GM18519 (cell line): ENCODE measurements around the gene KIRREL3.

Experiments used
- ATAC-seq: cut with Tn5 transposase; IDR thresholded peaks from one replicate; pipeline ENCODE4 v1.9.1; 2021; ENCODE audit warnings: mild to moderate bottlenecking, moderate library complexity; ENCODE audit not compliant: unreplicated experiment, low FRiP score

KIRREL3 gene

DNA sequence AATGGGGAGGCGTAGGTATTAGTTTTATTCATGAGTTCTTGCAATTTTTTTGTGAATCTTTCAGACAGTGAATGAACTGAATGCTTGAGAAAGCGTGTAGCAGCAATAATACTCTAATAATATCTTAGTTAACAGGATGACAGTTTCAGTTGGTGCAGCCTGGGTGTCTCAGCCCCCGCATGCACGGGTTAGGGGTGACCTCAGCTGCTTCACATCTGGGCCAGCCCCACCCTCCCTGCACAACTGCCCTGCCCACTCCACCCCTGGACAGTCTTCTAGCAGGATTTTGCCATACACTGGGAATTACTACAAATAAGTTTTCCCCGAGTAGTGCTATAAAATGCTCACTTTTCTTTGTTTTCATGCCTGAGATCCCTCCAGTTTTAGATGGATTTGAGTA is 561.9 kb downstream of the KIRREL3 start:
- no peak for ATAC-seq

DNA sequence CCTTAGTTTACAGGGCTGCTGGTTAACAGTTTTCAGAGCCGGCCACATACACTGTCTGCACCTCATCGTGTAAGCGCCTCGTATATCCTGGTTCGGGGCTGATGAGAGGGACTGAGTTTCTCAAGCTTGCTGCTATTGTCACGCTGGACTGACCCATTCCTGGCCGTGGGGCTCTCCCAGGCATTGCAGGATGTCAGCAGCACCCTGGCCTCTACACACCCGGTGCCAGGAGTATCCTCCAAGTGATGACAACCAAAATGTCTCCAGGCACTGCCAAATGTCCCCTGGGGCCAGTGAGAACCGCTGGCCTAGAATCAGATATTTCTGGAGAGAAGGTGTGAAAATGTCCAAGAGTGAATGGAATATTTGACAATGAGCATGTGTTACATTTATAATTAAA is 562.3 kb downstream of the KIRREL3 start:
- ATAC-seq = no peak

DNA sequence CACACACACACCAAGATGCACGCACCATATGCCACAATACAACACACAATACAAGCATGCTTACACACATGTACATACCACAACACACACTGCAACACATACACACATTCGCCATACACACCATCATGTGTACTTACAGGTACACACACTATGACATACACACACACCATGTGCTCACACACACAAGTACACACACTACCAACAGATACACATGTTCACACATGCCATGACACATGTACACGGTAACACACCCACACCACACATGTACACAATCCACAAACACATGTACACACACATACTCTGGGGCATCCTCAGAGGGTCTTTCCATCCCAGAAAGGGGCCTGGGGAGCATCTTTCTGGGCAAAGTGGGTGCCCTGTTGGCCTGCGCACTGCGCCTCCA is 562.8 kb downstream of the KIRREL3 start:
- no peak for ATAC-seq

DNA sequence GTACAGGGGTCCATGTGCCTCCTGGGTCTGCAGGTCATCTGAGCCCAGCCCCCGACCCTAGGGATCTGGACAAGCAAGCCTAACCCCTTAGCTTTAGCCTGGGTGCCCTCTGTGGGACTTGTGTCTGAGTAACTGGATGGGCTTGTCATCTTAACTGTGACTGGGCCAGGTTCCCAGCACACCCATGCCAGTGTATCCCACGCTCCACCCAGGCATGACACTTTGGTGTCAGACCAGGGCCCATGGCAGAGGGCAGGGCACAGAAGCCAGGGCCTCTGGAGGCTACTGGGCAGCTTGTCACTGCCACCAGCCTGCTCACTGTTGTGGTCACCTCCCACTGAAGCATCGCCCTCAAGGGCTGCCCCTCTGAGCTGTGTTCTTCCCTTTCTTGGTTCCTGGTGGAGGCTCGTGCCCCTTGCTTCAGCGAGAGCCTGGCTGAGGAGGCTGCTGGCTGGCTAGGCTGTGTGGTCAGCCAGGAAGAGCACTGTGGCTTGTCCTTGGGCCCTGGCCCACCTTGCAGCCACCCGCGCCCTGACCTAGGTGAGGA is 564.3 kb downstream of the KIRREL3 start:
- ATAC-seq = no peak

DNA sequence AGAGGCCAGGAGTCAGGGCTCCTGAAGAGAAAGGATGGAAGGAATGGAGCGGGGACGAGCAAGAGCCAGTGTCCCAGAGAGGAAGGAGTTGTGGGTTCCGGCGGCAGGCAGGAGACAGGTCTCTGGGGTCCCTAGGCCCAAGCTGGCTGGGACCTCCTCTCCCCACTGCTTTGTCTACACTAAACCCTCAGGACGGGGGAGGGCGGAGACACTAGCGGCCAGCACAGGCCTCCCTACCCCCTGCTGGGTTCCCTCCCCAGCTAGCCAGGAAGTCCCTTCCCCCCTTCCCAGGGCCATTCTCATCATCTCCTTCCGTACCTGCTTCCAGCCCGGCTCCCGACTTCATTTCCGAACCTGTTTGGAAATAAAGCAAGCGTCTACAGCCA is 565.6 kb downstream of the KIRREL3 start:
- ATAC-seq = no peak

DNA sequence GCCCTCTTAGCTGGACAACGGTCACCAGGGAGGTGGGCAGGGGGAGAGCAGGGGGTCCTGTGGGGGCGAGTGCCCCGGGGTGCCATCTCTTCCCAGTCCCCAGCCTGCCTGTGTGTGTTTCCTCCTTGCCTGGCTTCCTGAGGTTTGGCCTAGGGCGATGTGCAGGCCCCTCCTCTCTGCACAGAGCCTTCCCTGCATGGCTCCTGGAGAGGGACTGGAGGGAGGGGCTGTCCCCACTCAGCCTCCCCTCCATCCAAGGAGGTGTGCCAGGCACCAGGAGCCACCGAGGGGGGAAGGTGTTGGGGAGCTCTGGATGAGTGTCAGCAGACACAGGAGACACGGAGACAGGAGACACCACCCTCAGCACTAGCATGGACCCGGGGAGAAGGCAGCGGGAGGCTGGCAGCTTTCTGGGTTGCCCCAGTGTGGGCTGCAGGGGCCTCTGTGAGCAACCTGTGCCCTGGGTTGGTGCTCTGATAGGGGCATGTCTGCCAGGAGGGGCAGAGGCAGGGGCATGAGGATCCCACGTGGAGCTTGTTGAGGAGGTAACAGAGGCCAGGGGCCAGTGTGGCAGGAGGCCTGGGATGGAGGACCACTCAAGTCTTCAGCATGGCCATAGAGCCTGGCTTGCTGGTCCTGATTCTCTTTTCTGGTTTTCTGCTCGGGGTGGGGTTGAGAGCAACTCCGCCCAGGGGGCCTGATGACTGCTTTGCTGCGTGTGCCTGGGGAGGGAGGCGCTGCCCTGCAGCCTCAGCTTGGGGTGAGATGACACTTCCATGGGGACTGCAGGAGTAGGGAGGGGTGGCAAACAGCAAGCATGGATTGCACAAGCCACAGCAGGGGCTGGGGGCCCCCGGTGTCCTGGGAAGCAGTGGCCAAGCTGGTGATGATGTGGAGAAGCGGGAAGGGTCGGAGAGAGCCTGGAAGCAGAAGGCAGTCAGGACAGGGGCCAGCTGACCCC is 566.3 kb downstream of the KIRREL3 start:
- no peak for ATAC-seq

DNA sequence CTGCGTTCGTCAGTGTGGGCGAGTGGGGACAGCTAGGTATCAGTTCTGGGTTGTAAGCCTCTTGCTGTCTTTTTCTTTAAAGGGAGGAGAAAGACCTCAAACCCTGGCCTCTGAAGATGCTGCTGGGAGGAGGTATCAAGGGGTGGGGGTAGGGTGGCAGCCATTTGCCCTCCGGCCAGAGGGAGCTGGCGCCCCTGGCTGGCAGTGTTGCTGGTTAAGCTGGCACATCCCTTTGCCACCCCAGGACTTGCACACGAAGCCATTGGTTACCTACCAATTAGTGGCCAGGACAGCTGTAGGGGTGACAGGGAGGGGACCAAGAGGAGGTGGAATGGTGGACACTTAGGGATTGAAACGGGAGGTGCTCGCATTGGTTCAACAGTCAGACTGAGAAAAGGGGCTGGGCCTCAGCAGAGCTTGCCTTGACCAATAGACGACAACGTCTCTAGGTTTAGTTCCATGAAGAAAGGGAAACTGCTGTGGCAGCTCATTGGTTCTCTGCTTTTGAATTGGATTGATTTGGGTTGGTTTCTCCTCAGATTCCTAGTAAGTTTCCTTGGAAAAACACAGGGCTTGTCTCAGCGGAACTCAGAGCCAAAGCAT is 567.2 kb downstream of the KIRREL3 start:
- ATAC-seq = no peak

DNA sequence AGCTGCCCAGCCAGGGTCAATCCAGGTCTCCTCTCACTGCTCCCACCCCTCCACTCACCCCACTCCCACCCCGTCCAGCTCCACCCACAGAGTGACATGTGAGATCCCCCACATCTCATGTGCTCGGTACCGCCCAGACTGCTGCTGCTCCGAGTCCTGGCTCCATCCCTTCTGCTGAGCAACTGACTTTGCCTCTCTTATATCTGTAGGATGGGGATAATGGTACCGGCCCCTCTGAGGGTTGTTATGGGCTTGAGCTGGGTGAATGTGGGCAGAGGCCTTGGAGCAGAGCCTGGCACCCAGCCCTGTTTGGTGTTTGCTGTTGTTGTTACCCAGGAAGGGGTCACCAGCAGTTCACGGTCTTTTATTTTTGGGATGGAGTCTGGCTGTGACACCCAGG is 568.0 kb downstream of the KIRREL3 start:
- no peak for ATAC-seq

DNA sequence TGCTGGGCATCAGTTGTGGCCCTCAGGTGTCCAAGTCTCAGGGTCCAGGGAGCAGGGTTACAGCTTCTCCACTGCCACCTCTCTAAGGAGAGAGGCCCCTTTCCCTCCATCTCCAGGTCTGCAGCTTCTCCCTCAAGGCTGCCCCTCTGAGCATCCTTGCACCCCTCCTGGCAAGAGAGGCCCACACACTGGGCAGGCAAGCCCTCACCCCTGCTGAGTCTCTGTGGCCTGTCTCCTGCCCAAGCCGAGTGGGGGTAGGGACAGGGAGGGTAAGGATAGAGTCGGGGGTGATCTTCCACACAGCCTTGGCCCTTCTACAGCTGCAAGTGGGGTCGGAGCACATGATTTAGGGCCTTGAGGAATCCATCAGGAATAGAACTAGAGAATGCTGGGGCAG is 568.5 kb downstream of the KIRREL3 start:
- ATAC-seq = no peak

DNA sequence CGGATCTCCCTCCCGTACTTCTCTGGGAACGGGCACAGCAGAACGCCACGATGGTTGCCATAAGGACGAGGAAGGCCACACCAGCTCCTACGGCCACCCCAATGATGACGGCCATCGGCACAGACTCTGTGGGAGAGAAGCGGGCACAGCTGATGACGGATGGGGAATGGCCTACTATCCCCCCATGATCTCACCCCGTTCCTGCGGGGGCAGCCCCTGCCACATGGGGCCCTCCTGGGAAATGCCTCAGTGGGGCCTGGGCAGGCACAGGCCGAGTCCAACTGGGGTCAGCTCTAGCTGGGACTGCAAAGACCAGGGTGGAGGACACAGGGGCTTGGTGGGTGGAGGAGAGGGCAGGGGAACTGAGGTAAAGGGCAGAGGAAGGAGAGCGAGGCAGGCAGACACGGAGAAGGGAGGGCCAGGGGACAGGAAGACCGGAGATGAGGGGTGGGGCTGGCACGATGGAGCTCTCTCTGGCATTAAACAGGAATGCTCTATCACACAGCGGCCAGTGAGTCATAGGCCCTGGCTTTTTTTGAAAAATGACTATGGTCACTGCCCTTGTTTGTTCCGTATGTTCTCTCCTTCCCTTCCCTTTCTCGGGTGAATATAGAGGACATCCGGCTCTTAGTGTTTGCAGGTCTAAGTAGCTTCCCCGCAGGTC is 569.0 kb downstream of the KIRREL3 start:
- ATAC-seq = no peak

DNA sequence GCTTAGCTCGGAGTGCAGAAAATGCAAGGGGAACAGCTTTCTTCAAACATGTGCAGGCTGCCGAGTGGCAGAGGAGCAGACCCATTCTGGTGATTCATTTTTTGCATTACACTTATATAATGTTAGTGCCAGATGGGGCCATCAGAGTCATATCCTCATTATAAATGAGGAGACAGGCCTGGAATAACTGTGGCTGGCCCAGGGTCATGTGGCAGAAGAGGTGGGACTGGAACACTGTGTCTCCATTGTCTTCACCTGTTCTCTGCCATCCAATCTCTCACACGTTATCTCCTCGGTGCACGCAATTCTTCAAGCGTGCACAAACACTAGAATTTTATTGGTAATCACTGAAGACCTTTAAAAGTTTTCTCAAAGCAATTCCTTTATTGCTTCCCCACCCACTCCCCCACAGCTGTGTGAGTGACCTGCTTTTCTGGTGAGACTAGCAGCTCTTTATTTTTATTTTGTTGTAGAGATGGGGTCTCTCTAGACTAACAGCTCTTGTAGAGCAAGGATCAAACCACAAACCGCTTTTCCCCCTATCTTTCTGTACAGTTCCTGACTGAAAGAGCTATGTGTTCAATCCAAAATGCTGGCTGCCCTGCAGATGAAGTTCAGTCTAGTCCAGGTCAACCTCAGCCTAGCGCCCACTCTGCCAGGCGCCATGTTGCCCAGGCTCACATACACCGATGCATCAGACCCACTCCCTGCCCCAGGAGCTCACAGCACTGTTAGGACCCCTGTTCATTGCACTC is 569.8 kb downstream of the KIRREL3 start:
- ATAC-seq = no peak

DNA sequence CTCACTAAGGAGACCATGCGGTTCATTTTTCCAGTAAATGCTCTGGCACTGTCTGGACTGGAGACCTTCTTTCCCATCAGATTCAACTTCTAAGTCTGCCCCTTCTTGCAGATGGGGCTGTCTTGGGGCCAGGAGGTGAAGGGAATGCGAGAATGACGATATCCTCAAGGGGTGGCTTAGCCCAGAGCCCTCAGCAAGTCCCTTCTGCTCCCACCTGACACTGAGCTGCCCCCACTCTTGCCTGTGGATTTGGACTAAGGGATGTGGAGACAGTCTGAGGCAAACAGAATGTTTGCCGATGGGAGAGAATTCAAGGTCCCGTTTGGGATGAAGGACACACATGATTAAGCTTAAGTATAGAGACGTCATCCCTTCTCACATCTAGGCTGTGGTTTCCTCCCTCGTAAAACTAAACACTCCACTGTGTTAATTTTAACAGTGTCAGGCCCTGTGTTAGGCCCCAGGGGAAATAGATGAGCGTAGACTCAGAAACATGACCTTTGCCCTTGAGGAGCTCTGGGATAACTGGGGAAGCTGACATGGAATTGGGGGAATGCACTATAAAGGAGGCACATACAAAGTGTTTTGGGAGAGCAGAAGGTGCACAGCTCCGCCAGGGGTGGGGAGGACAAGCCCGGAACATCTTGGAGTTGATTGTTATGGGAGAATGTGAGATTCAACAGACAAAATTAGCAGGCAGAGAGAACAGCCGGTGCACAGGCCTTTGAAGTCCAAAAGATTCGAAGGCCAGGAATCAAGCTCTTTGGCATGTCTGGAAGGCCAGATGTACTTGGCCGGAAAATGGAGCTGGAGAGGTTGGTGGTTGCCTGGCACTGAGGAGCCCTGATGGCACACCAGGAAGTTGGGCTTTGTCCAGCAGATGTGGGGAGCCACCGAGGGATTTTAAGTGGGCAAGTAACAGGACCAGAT is 573.5 kb downstream of the KIRREL3 start:
- no peak for ATAC-seq

DNA sequence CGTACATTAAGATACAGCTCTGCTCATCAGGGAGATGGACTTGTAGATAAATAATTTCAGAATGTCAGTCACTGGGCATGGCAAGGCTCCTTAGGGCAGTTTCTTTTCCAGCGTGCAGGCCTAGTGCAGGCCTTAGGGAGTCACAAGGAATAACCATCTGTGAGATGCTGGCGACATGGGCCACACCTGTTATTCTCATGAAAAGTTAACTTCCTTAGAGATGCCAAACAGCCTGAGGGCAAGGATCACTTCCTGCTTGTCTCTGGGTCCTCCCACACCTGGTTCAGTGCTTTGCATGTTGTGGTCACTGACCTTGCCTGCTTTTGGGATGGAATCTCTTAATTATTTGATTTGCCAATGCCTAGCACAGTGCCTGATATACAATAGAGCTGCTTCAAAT is 574.5 kb downstream of the KIRREL3 start:
- no peak for ATAC-seq

DNA sequence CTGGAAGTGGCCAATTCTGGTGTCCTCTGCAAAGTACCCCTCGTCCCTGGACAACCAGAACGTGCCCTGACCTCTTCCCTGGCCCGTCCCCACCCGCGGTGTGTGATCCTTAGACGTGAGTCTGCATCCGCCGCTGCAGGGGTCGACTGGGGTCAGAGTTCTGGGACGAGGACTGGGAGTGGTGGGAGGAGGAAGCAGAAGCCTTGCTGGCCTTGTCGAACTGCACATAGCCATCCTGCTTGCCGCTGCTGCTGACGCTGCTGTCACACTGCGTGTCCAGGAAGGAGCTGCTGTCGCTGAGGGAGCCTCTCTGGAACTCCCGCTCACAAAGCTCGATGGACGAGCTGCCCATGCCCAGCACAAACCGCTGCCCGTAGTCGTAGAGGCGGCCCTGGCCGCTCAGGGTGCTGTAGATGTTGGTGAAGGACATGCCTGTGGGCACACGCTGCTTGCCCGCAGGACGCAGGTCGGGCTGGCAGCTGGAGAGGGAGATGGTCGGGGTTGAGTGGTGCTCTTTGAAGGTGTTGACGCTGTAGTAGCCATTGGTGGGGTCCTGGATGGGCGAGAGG is 576.0 kb downstream of the KIRREL3 start:
- ATAC-seq = no peak

DNA sequence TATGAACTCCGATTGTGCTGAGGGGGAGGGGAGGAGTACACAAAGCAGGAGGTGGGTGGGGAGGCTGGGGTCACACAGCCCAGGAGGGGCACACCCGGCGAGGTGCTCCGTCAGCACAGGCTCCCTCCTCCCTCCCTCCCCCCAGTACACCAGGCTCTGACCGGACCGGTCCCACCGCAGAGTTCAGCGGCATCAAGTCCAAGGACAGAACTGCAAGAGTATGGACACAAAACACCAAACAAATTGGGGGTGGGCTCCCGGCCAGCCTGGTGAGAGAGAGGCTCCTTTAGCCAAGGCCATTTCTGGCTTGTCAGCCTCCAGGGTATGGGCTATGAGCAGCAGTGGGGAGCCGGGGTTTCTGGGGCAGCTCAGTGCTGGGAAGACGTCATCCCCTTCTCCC is 576.8 kb downstream of the KIRREL3 start:
- ATAC-seq = no peak

DNA sequence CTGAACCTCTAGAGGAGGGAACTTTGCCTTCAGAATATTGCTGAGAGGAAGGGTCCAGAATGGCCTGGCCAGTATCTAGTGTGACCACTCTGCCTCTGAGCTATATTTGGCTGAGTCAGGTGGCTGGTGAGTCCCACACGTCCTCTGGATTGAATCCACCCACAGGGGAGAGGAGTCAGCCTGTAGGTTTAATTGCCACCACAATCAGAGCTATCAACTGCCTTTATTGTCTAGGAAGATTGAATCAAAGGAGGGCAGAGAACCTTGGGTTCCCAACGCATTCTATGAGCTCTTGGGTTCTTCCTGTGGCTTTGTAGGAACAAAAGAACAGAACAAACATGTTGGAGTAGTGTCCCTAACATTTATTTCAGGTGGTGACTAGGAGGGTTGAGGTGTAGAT is 577.4 kb downstream of the KIRREL3 start:
- no peak for ATAC-seq

DNA sequence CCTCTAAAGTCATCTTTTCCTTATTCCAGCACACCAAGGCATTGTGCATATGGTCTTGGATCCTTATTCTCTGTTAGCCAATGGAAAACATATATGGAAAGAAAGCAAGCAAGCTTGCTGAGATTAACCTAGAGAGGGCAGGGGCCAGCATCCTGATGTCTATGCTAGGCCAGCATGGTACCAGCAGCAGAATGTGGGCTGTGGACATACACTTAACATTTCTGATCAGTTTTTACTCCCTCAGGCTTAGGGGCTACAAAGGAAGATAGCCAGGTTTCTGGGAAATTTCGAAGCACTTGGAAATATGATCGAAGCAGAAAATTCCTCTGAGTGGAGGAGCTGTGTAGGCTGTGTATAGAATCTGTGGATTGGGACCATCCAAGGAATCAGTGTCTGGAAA is 578.1 kb downstream of the KIRREL3 start:
- no peak for ATAC-seq

DNA sequence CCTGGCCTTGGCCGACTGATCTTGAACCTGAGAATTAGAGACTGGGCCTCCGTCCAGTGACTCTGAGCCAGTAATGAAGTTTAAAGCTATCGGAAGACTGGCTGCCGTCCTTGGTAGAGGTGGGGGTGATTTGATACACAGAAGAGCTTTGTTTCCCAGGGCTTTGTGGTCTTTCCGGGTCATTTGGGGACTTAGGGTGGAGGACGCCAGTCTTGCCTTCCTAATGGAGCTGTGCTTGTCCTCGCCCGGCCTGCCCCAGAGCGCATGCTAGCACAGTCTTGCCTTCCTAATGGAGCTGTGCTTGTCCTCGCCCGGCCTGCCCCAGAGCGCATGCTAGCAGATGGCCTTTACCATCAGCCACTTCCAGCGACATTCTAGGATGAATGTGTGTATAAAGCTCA is 579.3 kb downstream of the KIRREL3 start:
- no peak for ATAC-seq

DNA sequence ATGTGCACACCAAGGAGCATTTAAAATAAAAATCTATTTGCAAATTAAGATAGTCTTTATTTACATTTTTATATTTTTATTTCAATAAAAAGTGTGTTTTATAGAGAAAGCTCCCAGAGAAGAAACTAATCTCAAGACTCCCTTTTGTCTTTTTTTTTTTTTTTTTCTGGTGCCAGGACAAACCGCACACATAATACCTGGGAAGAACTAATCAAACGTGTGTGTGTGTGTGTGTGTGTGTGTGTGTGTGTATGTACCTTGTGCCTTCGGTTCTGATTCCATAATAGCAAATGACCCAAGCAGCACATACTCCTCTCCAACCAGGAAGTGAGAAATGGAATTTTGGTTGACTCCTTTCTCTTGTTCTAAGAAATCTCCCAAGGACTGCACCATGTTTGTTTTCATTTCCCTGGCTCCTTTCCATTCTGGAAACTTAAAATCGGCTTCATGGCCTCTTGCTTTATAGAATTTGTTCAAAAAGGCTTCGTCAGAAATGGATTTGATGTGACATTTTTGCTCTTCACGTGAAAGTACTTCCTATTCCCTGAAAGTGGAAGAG is 579.8 kb downstream of the KIRREL3 start:
- ATAC-seq = no peak
